Ascending aorta (tissue), 2 donors: Measurements from ENCODE around the gene AKAP6. TPM values are rescaled to one million over a fixed set of nuclear protein-coding genes. Genes with fewer than 3 reads are reported as not detected.

Source experiments
- DNase-seq, 2 donors: peaks; one replicate each; pipeline ENCODE4 v3.0.0-alpha.2; 2019; ENCODE audit warnings: low spot score in 2 of 2
- H3K27ac ChIP-seq, 2 donors: fragments of 200-600 bp; sonication (generic); one replicate each; pipeline ENCODE4 v1.5.1; 2016 to 2017; ENCODE audit warnings: mild to moderate bottlenecking in 1 of 2
- H3K27me3 ChIP-seq: fragments of 200-600 bp; sonication (generic); one replicate; pipeline ENCODE4 v1.5.1; 2017
- H3K36me3 ChIP-seq, 2 donors: fragments of 200-600 bp; sonication (generic); one replicate each; pipeline ENCODE4 v1.5.1; 2016
- H3K4me1 ChIP-seq, 2 donors: fragments of 200-600 bp; sonication (generic); one replicate each; pipeline ENCODE4 v1.5.1; 2016 to 2017; ENCODE audit warnings: mild to moderate bottlenecking in 1 of 2
- H3K4me3 ChIP-seq, 2 donors: fragments of 200-600 bp; sonication (generic); one replicate each; pipeline ENCODE4 v1.5.1; 2016 to 2017; ENCODE audit warnings: mild to moderate bottlenecking in 1 of 2
- H3K9me3 ChIP-seq, 2 donors: fragments of 200-600 bp; sonication (generic); one replicate each; pipeline ENCODE4 v1.5.1; 2016
- CTCF ChIP-seq, 3 experiments: fragments of 200-600 bp in 2 of 3; fragments of 450-650 bp in 1 of 3; sonication (generic) in 2 of 3; IDR thresholded peaks; one replicate each; pipeline ENCODE4 v1.5.1; 2016 to 2019; ENCODE audit warnings: antibody characterized with exemption in 3 of 3, mild to moderate bottlenecking in 1 of 3, moderate library complexity in 1 of 3
- intact Hi-C: fragments of 100-400 bp; cut with DNase I; formaldehyde crosslinking; loops from one replicate; pipeline ENCODE4 v1.15.1; 2023
- total RNA-seq: library from RNA; depleted of rRNA; stranded (reverse); fragments of >200 nt; gene quantifications from one replicate; pipeline ENCODE4 v1.1.0, GENCODE V29; 2016

AKAP6 gene
- total RNA-seq, 1 donor from 2014 or later: 21.1 TPM

- H3K4me3 ChIP-seq: no peak overlapping the region
- intact Hi-C loops: no loop called here
- no peak overlapping the region for H3K27ac ChIP-seq
- H3K27me3 ChIP-seq: no peaks in the 10 kb centered on the region
- no peak for DNase-seq
- H3K36me3 ChIP-seq: no peaks in the 10 kb centered on the region
- no peak for TF ChIP-seq CTCF (IDR thresholded peaks at IDR 0.05)
- H3K4me1 ChIP-seq: peaks cover 0 to 5% of the 10 kb centered on the region in 2 donors
- no peaks in the 10 kb centered on the region for H3K9me3 ChIP-seq
These were observed 363.3 kb downstream of the AKAP6 start for GRCh38 chr14:32692441-32692840.

- no peak for DNase-seq
- intact Hi-C loops: no loop called here
- H3K9me3 ChIP-seq: no peaks in the 10 kb centered on the region
- no peaks in the 10 kb centered on the region for H3K27me3 ChIP-seq
- peaks cover 2 to 7% of the 10 kb centered on the region in 2 donors for H3K4me1 ChIP-seq
- H3K36me3 ChIP-seq: no peaks in the 10 kb centered on the region
- no peak overlapping the region for H3K27ac ChIP-seq
- no peak for TF ChIP-seq CTCF (IDR thresholded peaks at IDR 0.05)
- no peak overlapping the region for H3K4me3 ChIP-seq
These were observed 364.0 kb downstream of the AKAP6 start for GRCh38 chr14:32693114-32693513.

- H3K27me3 ChIP-seq: no peaks in the 10 kb centered on the region
- H3K36me3 ChIP-seq: no peaks in the 10 kb centered on the region
- no peak overlapping the region for H3K27ac ChIP-seq
- no peak overlapping the region for H3K4me3 ChIP-seq
- no peaks in the 10 kb centered on the region for H3K9me3 ChIP-seq
- H3K4me1 ChIP-seq: peaks cover 3 to 17% of the 10 kb centered on the region in 2 donors
- intact Hi-C loops: no loop called here
- DNase-seq: no peak
- TF ChIP-seq CTCF (IDR thresholded peaks at IDR 0.05): no peak
These were observed 365.8 kb downstream of the AKAP6 start for GRCh38 chr14:32694795-32695449.

GRCh38 chr14:32696325-32697091 is 367.4 kb downstream of the AKAP6 start:
- DNase-seq: no peak
- H3K4me3 ChIP-seq: no peak overlapping the region
- H3K27me3 ChIP-seq: no peaks in the 10 kb centered on the region
- TF ChIP-seq CTCF (IDR thresholded peaks at IDR 0.05): no peak
- H3K4me1 ChIP-seq: peaks cover 3 to 22% of the 10 kb centered on the region in 2 donors
- intact Hi-C loops: no loop called here
- H3K36me3 ChIP-seq: no peaks in the 10 kb centered on the region
- no peaks in the 10 kb centered on the region for H3K9me3 ChIP-seq
- H3K27ac ChIP-seq: no peak overlapping the region

- Histone ChIP-seq H3K4me3 (no peak overlapping the region), H3K27me3 (no peaks in the 10 kb centered on the region), H3K36me3 (no peaks in the 10 kb centered on the region), H3K27ac (no peak overlapping the region), H3K4me1 (peaks cover 3 to 28% of the 10 kb centered on the region in 2 donors), H3K9me3 (no peaks in the 10 kb centered on the region)
- no peak for TF ChIP-seq CTCF (IDR thresholded peaks at IDR 0.05)
- intact Hi-C loops: no loop called here
- DNase-seq: no peak
These were observed 368.0 kb downstream of the AKAP6 start for GRCh38 chr14:32697114-32697513.
